ENCODE data around the gene CACNA2D2.

DNA sequence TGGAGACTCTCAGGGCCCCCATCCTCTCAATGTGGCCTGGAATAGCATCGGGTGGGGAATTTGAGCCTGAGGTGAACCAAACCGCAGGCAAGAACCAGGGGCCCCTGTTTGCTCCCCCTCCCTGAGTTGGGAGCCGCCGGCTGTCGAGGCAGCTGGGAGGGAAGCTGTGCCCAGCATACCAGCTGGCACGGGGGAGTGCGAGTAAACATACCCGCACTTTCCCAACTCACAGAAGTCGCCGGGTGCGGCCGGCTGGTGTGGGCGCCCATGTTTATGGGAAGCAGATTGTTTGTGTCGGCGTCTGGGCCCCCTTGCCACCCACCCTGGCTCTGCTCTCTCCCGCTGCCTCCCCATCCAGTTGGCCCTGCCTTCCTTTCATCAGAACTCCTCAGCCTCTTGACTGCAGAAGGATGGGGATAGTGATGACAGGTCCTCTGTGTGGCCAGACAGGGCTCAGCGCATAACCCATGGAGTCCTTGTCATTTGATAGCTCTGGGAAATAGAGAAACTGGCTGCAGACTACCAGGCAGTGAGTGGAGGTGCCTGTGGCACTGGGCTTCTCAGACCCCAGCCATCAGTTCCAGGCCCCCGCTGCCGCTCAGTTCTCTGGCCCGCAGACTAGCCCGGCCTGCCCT is 60.4 kb downstream of the CACNA2D2 start:
- TF ChIP-seq, protein P1, sequence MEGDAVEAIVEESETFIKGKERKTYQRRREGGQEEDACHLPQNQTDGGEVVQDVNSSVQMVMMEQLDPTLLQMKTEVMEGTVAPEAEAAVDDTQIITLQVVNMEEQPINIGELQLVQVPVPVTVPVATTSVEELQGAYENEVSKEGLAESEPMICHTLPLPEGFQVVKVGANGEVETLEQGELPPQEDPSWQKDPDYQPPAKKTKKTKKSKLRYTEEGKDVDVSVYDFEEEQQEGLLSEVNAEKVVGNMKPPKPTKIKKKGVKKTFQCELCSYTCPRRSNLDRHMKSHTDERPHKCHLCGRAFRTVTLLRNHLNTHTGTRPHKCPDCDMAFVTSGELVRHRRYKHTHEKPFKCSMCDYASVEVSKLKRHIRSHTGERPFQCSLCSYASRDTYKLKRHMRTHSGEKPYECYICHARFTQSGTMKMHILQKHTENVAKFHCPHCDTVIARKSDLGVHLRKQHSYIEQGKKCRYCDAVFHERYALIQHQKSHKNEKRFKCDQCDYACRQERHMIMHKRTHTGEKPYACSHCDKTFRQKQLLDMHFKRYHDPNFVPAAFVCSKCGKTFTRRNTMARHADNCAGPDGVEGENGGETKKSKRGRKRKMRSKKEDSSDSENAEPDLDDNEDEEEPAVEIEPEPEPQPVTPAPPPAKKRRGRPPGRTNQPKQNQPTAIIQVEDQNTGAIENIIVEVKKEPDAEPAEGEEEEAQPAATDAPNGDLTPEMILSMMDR (IDR thresholded peaks at IDR 0.05; ENCODE audit: low read length) = no peak
- TF ChIP-seq EZH2 (IDR thresholded peaks at IDR 0.05; ENCODE audit: borderline replicate concordance, low read length) = no peak

Data from OCI-LY1 (cell line).